SIG-M5 treated with dmso at 0.1 percent for 504 hours (cell line): Measurements from ENCODE around the gene CCDC141.

Experiments used
- DNase-seq: peaks from one replicate; lab custom pipeline; 2025; ENCODE audit not compliant: unreplicated experiment; lab: John Stamatoyannopoulos, UW

The CCDC141 gene

DNA sequence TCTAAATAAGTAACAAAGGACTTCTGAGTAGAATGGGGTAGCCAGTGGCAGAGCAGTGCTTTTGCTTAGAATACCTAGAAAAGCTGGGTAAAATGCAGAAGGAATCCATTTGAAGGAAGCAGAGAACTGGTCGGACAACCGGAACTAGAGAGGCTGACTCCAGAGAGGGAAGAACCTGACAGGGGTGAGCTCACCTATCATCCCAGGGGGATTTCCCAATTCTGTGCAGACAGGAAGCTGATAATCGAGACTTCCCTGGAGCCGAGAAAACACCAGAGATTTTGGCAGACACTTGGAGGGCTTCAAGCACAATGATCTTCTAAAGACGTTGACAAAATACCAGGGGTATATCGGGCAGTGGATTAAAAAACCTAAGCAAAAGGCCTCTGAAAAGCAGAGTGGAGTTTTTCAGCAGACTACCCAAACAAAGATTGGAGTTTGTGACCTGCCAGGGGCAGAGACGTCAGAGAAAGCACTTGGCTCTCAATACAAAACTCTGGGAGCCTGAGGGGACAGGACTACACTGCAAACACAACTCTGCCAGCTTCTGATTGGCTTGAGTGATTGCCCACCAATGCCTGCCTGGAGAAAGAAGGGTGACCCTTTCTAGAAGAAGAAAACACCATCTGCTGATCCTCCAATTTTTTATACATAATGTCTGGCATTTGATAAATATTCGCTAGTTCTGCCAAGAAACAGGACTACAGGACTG lies 175.3 kb downstream of the CCDC141 start:
- no peak for DNase-seq

DNA sequence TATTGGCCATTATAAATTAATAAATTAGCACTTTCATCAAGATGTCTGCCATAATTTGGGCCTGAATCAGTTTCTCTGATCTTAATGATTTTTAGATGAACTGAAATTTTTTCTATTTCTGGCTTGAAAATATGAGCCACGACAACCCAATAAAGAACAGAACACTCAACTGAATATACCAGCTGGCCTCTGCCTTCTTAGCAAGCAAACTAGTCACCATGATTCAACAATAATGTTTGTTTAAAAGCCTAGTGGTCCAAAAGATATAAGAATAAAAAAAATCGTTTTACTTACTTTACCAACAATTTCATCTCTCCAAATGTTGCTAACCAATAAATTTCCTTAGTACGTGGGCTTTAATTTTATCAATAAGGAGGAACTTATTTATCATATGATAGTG lies 176.0 kb downstream of the CCDC141 start:
- no peak for DNase-seq

GRCh38 chr2:178871536-178871935 lies 178.4 kb downstream of the CCDC141 start:
- DNase-seq: no peak

GRCh38 chr2:178870703-178871102 lies 179.2 kb downstream of the CCDC141 start:
- no peak for DNase-seq

GRCh38 chr2:178865999-178866398 lies 183.9 kb downstream of the CCDC141 start:
- DNase-seq: no peak

DNA sequence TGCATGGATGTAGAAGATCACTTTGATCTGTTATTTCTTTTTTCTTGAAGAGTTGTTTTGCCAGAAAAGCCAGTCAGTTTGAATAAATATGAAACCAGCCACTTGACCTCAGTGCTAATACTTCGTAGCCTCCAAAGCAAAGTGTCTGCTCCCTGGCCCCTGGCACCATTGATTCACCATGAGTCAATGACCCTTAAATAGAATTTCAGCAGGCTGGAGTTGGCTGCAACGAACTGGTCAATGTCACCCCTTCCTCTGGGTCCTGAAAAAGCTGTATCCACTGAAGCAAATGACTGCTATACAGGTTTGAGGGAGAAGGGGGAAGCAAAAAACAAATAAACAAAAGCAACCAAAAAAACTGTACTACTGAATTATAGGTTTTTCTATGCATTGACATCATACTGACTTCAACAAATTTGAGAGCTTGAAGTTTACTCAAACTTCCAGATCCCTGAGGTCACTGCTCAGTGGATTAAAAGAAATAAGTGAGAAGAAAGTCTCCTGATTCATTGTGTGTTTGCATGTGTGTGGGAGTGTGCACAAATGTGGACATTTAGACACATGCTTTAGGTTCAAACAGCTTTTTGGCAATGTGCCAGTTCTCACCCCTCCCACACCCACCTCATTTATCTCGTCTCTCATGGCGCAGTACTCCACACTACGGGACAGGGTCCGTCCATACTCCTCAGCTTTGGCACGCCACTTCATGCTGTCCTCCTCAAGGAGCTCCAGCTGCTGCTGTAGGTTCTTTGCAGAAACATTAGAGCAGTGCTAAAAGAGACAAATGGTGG lies 184.6 kb downstream of the CCDC141 start:
- no peak for DNase-seq

DNA sequence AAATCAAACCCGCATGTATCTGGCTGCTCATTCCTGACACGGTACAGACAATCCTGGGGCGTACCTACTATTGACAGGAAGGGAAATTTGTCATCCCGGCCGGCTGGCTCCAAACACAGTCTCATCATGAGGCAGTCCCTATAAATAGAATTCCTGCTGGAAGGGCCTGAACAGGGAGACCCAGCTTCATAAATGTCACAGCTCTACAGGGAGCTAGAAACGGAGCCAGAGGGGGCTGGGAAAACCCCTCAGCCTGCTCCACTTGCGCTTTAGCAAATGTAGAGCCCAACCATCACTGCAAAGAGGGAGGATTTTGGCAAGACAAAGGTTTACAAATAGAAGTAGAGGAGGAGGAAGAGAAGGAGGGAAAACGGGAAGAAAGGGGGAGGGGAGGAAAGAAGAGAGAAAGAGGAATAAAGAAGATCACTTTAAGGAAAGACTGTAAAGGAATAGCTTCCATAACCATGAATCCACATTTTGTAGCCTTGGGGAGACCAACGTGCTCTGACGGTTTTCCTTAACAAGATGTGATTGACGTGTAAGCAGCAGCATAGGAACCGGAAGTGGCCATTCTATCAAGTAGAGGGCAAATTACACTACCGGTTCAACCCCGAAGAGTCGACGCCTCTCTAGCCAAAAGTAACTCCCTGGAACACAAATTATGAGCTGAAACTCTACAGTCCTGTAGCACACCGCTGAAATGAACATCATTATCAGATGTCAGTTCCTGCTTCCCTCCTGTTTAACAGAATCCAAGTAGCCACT lies 185.9 kb downstream of the CCDC141 start:
- no peak for DNase-seq

GRCh38 chr2:178863130-178863855 lies 186.6 kb downstream of the CCDC141 start:
- no peak for DNase-seq

GRCh38 chr2:178860551-178860950 lies 189.4 kb downstream of the CCDC141 start:
- DNase-seq: no peak

GRCh38 chr2:178859730-178860129 lies 190.2 kb downstream of the CCDC141 start:
- DNase-seq: no peak

DNA sequence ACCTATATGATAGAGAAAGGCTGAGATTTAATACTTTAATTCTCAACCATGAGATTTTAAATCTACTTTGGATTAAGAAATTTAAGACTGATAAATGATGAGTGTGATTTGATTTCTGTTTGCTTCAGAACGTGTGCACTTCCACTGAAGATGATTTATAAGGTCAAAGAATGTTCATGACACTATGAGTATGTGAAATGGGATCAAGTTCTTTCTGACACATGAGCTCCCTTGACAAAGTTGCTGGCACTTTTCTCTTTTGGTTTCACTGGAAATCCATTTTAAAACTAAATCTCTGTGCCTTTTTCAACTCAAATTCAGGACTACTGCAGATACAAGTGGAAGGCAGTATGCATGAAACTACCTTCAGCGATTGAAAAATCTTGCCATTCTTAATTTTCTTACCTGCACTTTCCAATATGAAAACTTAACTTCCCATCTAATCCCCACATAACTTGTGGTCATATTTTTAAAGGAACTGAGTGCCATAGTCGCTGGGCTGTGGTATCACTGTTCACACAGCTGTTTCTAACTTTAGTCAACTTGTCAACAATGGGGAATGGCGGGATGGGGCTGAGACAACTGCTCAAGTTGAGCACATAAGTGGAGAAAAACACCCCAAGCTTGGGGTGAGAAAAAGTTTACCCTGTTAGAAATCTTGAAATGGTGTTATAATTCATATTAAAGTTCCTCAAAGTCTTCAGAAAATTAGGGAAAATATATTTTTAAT lies 190.9 kb downstream of the CCDC141 start:
- no peak for DNase-seq

GRCh38 chr2:178855151-178855550 lies 194.8 kb downstream of the CCDC141 start:
- no peak for DNase-seq

DNA sequence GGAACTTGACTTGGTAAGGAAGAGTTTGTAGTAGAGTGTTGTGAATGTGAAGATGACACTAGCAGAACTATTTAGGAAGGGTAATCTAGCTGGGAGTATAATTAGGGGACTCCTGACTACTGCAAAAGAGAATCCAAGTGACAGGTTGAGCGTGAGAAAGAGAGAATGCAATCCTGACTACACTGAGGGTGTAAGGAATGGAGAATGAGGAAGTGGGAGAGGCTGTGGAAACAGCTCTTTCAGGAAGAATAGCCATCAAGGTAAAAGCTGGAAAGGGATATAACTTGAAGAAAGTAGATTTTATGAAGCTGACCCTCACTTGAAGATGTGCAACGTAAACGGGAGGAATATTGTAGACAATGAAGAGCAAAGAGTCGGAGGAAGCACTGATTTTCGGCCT lies 201.6 kb downstream of the CCDC141 start:
- no peak for DNase-seq

DNA sequence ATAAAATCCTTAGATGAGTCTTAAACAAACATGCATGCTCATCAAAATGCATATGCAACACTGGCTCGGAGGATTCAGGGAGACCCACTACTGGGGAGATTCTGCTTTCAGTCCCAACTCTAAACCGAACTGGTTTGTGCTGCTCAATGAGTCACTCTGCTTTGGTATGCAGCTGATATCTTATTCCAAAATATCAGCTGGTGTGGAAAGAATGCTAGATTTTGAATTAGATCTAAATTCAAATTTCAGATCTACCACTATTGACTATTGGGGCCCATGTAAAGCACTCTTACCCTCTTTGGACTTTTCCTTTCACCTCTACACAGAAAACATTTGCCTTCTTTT lies 203.5 kb downstream of the CCDC141 start:
- DNase-seq: no peak

- DNase-seq: no peak
Observed at GRCh38 chr2:178845566-178846457, 204.1 kb downstream of the CCDC141 start.

GRCh38 chr2:178844701-178845100 lies 205.2 kb downstream of the CCDC141 start:
- no peak for DNase-seq

GRCh38 chr2:178844269-178844668 lies 205.7 kb downstream of the CCDC141 start:
- DNase-seq: no peak

- no peak for DNase-seq
Observed at GRCh38 chr2:178843697-178844096, 206.2 kb downstream of the CCDC141 start.

DNA sequence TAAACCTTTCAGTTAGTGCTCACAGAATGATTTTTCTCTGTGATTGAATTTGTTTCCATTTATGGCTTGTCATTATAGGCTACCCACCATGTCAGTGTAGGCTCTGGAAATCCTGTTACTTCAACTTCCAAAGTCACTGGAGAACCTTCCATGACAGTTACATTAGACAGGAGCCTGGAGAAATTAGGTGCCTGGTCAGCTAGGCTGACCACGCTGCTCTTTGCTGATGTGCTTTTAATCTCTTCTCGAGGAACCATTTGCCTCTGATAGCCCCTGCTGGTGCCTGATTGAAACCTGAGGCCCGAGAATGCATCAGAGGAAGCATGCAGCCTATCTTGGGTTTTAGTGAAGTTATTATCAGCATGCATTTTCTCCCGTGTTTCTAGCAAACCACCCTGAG lies 213.1 kb downstream of the CCDC141 start:
- DNase-seq: no peak

GRCh38 chr2:178834086-178834485 lies 215.9 kb downstream of the CCDC141 start:
- DNase-seq: no peak
